GM21360 (cell line): ENCODE data around the gene MAX.

ENCODE experiments used
- ATAC-seq: cut with Tn5 transposase; IDR thresholded peaks from one replicate; pipeline ENCODE4 v1.9.1; 2021; ENCODE audit warnings: mild to moderate bottlenecking, moderate library complexity; ENCODE audit not compliant: unreplicated experiment

MAX gene, protein sequence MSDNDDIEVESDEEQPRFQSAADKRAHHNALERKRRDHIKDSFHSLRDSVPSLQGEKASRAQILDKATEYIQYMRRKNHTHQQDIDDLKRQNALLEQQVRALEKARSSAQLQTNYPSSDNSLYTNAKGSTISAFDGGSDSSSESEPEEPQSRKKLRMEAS

DNA sequence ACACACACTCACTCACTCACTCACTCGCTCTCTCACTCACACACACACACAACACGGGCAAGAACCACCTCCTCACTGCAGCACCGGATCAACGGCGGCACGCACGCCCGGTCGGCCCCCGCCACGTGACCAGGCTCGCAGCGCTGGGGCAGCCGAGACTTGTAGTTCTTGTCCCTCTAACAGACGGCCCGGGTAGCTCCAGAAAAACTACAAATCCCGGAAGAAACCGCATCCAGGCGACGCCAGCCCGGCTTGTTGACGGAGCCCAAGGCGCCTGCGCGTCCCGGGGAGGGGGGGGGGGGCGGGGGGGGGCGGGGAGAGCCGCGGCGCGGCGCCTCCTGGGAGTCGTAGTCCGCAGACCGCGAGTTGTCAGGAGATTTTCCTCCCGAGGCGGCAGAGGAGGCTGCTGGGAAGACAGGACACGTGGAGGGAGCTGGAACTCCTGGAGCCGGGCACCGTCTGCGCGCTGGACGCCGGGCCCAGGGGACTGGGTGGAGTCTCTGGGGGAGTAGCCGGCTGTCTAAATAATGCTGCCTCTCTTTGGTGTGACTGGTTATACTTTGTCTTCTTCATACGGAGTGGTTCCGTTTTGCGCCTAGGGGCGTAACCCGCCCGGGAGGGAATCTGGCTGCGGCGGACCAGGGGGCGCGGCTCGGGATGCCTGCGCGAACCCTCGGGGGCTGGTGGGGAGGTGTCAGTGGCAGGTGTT lies at the start of gene MAX:
Gene MAX, minus strand, starts transcription at position 77 of the 709 bp plus-strand sequence. CDS start 178 bp downstream, outside the sequence.
- ATAC-seq = peak; percentile 81

DNA sequence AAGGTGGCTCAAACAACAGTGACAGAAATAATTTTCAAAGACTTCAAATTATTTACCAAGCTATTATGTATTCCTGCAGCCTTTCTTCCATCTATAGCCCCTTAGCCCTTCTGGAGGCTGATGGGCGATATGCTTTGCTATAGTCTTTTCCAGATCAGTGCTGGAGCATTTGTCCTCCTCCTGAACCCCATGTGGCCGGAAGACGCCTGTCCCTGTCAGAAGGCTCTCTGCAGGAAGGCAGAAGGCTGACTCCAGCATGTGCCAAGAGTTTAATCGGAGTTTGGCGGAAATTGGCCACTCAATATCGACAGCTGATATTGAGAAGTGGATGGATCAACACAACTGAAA lies 49.3 kb upstream of the MAX start:
- ATAC-seq = no peak

DNA sequence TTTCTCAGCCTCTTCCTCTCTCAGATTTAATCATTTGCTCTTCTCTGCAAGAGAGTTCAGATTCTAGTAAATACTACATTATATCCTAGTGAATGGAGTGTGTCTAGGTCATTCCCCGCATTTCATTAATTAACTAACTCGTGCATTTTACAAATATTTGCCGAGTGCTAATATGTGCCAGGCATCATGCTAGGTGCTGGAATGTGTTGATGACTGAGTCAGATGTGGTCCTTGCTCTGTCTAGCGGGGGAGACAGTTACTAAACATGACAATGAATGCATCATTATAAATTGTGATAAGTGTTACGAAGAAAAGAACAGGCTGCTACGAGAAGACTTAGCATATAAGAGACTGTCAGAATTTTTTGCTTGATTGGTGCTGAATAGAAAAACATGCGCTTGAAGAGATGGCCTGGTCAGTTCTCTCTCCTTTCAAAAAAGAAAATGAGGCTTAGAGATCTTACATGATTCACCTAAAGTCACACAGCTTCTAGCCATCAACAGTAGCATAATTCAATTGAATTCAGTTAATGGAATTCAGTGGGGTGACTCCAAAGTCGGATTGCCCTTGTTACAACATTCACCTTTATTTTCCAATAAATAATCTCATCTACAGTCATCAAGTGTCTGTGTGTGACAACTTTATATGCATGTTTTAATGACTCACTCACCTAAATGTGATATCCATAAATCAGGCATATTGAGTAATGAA lies 48.7 kb upstream of the MAX start:
- ATAC-seq = no peak

DNA sequence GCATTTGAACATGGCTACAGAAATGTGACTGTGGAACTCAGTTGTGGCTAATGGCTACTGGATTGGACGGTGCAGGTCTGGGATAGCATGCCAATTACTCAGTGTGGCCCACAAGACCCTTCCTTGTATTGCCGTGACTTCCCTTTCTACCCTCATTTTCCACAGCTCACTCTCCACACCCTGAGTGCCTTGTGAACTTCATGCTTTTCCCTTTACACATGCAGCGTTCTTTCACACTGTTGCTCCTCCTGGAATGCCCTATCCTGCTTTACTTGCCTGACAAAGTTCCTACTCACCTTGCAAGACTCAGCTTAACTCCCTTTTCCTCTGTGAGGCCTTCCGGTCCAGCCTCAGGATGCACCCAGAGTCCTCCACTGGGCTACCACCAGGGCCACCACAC lies 46.8 kb upstream of the MAX start:
- no peak for ATAC-seq

DNA sequence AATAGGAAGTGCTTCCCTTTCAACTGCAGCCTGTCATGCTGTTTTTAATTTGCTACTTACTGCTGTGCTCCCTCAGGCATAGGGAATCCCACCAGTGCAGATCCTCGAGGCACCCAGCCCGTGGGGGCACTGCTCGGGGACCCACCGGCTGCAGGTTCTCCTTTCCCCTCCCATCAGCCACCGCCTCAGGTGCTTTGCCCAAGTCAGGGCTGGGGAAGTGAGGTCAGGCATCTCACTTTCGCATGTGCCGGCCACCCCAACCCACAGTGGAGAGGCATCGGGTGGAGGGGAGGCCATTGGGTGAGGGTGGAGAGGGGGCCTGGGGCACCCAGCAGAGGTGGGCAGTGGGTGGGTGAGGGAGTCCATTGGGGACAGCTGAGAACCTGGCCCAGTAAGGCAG lies 41.9 kb upstream of the MAX start:
- no peak for ATAC-seq

DNA sequence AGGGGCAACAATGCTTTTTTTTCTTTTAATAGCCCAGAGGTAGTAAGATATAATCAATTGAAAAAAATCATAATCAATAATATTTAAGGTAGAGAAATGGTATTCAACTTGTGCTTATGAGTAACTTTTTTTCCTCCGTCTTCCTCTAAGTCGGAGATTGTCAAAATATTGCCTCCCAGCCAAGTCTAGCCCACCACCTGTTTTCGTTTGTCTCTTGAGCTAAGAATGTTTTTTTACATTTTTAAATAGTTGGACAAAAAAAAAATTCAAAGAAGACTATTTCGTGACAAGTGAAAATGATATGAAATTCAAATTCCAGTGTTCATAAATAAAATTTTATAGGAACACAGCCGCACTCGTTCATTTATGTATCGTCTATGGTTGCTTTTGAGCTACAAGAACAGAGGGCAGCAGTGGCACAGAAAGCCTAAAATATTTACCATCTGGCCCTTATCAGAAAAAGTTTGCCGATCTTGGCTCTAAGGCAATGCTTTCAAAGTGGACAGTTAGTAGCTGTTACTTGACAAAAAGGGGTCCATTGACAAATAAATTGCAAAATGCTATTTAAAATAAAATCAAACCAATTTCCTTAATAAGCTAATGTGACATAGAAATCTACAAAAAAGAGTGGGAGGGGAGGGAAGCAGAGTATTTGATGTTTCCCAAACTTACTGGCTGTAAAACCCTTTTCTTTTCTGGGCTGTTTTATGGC lies 40.8 kb upstream of the MAX start:
- ATAC-seq = no peak

DNA sequence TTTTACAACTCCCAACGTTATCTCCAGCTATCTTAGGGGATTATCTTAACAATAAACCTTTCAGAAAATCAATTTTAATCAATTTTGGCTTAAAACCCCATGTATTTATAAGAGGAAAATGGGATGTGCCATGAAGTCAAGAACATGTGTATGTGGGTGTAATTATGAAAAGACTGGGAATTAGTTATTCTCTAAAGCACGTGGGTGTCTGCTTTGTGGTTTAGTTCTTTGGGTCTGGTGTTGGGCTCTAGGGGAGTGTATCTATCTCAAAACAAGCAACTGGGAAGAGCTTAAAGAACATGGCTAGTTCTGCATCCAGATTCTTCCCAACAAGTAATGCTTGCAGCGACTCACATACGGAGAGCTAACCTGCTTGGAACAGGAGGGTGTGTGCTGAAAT lies 40.1 kb upstream of the MAX start:
- ATAC-seq = no peak

DNA sequence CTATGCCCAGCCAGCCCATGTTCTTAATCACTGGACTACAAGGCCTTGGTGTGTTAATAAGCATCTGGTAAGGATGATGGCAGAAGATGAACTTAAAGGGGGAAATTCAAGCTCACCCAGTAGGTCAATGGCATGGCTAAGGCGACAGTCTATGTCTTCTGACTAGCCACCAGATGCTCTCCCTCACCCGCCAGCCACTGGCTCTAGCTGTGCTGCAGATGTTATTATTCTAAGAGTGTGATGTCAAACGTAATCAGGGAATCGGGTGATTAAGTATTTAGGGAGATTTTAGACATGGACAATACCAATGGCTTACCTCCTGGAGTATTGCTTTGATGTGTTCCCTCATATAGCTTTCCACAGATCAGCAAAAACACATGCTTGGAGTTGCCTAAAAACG lies 39.2 kb upstream of the MAX start:
- ATAC-seq = no peak

DNA sequence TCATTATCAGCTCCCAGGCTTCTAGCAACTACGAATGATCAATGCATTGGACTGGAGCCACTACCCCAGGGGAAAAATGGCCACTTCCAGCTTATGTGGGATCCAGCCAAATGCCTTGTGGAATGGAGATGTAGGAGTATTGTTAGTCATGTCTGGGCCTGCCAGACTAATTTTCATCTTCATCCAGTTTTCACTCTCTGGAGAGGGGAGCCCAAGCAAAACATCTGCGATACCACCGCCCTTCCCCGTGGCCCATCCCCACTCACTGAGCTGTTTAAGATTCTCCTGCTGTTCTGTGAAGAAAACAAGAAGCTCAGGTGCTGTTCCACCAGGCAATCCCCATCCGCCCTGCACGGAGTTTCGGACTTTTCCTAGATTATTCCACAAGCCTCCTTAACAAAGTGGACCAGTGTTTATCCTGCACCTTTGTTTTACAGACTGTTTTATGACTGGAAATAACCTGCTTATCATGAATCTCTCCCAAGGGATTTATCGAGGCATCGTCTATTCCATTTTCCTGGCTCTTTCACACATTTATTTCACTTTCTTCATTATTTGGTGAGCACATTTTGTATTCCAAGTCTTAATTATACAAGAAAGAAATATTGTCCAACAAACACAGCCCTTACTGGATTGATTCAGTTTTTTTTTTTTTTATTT lies 35.5 kb upstream of the MAX start:
- no peak for ATAC-seq

DNA sequence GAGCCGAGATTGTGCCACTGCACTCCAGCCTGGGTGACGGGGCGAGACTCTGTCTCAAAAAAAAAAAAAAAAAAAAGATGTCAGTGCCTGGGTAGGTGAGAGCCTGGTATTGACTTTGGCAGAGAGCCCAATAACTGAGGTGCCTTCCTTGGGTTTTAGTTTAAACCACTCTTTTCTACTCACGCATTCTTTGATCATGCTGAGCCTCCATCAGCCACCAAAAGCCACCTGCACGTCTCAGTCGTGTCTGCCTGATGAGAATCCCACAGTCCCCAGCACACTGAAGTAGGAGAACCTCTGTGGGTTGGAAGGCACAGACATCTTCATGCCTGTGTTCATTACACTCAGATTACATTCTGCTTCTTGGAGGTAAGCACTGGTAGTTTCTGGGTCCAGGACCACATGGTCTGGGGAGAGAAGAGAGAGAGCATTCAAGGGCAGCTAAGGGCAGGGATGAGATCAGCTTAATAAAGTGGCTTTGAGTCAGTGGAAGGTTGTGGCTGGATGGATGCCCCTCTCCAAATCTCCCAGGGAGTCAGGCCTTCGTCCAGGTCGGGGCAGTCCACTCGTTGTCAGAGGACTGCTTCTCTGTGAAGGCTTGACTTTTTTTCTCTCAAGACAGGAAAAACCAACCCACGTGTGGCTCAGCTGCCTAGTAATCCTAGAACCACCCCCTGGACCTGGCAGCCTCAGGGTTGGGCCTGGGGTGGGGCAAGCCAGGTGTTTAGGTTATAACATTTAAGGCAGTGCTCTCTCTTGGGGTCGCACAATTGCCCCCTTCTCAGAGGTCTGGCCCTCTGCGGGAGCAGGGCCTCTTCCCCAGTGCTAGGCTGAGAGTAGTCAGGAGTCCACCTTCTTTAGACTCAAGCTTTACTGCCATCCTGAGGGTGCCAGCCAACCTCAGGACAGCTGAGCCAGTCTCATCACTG lies 32.6 kb upstream of the MAX start:
- no peak for ATAC-seq

DNA sequence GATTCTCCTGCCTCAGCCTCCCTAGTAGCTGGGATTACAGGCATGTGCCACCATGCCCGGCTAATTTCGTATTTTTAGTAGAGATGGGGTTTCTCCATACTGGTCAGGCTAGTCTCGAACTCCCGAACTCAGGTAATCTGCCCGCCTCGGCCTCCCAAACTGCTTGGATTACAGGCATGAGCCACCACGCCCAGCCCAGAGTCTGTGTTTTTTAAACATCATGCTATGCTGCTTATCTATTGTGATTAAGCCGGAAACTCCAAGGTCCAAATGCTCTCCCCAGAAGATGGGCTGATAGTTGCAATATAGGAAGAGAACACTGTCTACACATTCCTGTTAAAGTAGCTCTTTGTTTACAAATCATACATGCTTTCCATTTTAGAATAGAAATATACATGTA lies 30.5 kb upstream of the MAX start:
- ATAC-seq = no peak

DNA sequence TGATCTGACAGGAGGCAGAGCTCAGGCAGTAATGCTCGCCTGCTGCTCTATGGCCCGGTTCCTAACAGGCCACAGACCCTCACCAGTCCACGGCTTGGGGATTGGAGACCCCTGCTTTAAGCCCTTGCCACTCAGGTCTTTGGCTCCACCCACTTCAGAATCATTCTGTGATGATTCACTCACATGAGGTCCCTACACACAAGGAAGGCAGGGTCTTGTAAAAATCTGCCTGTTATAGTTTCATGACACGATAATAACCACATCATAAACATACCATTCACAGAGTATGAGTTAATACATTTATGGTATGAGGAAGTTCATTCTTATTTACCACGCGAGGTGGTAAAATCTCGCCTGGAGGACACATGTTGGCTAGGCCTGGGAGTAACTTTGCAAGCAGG lies 29.0 kb upstream of the MAX start:
- ATAC-seq = no peak

DNA sequence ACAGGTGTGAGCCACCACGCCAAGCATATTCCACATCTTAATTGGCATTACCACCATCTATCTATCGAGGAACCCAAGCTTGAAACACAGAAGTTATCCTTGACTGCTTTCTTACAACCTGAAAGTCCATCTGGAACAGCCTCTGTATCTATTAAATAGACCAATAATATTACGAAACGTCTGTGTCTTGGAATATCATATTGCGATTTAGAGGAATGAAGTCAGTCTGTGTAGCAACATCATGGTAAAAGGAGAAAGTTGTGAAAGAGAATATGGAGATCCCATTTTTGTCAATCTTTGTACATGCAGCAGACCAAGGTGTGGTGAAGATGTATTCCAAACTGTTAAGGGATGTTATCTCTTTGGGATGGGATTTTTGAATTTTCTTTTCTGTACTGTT lies 25.8 kb upstream of the MAX start:
- ATAC-seq = no peak

DNA sequence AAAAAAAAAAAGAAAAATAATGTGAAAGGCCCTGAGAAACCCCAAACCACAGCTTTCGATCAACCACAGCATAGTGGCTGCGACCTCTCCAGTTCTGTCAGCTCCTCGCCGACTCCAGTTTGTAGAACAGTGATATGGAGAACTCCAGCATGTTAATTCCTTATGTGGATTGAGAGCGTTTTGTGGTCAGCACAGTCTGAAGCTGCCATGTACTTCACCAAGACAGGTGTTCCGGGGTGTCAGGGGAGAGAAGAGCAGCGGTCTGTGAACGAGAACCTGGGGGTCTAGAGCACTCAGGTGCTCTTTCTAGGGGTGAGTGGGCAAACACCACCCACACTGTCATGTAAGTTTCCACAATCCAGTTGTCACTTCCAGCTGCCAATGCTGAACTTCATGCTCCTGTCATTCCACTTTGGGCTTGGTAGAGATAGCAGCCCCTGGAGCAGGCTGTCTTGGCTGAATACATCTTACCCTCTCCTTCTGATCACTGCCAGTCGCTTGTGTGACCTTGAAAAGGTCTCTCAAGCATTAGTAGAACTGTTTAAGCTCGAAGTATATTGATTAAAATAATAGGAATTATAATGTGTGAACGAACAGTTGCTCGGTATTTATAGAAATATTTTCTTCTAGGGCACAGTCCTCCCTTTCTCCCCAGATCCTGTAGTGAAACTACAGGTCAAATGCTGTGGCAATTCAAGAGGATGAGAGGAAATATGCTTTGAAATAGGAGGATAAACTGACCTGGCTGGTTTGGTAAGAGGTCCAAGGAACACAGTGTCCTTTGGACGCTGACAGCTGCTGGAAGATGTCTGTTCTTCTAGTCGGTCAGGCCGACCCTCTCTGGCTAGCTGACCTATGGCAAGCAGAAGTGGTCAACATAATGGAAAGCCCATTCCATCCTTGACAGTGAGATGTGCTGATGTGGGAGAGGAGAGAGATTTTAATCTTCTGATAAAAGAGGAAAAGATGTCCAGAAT lies 15.7 kb upstream of the MAX start:
- ATAC-seq = no peak

DNA sequence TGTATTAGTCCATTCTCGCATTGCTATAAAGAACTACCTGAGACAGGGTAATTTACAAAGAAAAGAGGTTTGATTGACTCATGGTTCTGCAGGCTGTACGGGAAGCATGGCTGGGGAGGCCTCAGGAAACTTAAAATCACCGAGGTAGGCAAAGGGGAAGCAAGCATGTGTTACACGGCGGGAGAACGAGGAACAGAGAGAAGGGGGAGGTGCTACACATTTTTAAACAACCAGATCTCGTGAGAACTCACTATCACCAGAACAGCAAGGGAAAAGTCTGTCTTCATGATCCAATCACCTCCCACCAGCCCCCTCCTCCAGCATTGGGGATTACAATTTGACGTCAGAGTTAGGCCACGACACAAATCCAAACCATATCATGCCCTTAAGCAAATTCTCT lies 13.3 kb upstream of the MAX start:
- no peak for ATAC-seq

DNA sequence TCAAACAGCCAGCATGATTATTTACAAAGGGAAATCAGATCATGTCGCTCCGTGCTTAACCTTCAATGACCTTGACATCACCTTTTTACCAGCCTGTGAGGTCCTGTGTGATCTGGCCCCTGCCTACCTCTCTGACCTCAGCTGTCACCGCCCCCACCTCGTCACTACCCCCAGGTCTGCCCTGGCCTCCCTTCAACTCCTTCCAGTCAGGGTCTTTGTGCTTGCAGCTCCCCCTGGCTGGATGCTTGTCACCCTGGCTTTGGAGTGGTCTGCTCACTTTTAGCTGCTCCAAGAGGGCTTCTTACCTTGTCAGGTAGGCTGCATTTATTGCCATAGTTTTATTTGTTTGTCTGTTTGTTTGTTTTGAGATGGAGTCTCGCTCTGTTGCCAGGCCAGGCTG lies 8.2 kb upstream of the MAX start:
- ATAC-seq = no peak

DNA sequence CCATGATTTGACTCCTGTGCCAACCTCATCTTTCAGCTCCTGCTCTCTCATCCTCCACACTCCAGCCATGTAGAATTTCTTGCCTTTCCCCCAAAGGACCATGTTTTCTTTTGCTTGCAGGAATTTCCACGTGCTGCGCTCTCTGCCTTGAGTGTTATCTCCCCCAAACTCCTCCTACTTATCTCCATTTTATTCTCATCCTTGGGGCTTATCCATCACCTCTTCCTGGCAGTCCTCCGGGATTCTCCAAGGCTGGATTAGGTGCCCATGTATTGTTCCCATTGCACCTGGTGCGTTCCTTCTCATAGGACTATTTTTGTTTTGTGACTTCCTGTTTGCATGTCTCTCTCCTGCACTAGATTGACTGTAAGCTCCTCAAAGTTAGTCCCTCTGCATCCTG lies 7.0 kb upstream of the MAX start:
- ATAC-seq = no peak

DNA sequence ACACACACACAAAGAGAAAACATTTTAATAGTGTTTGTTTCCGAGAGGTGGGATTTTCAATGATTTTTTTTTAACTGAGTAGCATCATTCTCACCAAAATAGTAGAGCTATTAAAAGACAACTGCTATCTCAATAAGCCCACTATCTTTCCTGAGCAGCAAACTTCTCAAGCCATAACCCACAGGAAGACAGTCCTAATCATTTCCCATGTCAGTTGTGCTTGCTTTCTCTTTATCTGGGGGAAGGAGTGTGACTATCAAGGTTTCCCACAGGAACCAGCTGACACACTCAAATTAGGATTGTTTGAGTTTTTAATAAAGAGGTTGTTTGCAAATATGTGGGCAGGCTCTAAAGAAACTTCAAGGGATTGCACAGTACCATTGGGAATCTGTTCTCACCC lies 4.9 kb upstream of the MAX start:
- ATAC-seq = no peak

DNA sequence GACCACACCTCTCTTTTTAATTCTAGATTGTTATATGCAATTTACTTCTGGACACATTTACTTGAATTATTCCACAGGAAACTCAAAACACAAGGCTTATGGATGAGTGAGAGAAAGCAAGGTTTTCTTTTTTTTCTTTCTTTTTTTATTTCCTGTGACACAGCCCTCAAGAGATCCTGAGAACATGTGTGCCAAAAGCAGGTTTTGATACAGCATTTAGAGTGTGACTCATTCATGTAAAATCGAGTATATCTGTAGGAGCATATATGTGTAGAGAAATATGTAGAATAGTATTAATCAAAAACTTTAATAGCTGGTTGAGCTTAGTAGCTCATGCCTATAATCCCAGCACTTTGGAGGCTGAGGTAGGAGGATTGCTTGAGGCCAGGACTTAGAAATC lies 4.4 kb upstream of the MAX start:
- ATAC-seq = no peak
